ENCODE data around the gene DAB2. TPM values are rescaled to one million over a fixed set of nuclear protein-coding genes. Genes with fewer than 3 reads are reported as not detected.

Gene DAB2
- total and polyA plus RNA-seq, 8 donors, result 3.1 to 74.4 (median 35.7) TPM

- no peaks in the 10 kb centered on the region for H3K9me3 ChIP-seq
- no peak for DNase-seq
- no peaks in the 10 kb centered on the region for H3K27me3 ChIP-seq
- intact Hi-C loops (cut with DNase I; ENCODE audit: low total_unique reads), result no loop called here
- 79 to 90% (median 88%) methylated on average over 3 of the region's 3 CpGs for WGBS, 5 donors
- TF ChIP-seq CTCF (IDR thresholded peaks at IDR 0.05) (no peak), POLR2A (IDR thresholded peaks at IDR 0.05) (no peak), EP300 (IDR thresholded peaks at IDR 0.05) (no peak), POLR2AphosphoS5 (IDR thresholded peaks at IDR 0.05) (no peak)
- no peak overlapping the region for H3K27ac ChIP-seq
- H3K4me3 ChIP-seq, result no peak overlapping the region
- H3K36me3 ChIP-seq, result no peaks in the 10 kb centered on the region
- peaks cover 0 to 4% (median 0%) of the 10 kb centered on the region in 4 donors for H3K4me1 ChIP-seq
These were observed 14.9 kb upstream of the DAB2 start for GRCh38 chr5:39439582-39440162.

- intact Hi-C loops (cut with DNase I; ENCODE audit: low total_unique reads), result no loop called here
- peak in 1 of 2 donors; percentile 46 for DNase-seq
- Histone ChIP-seq H3K4me1 (no peaks in the 10 kb centered on the region), H3K27me3 (no peaks in the 10 kb centered on the region), H3K27ac (no peak overlapping the region), H3K4me3 (no peak overlapping the region), H3K36me3 (no peaks in the 10 kb centered on the region), H3K9me3 (no peaks in the 10 kb centered on the region)
- WGBS, 5 donors, result 0 to 20% (median 16%) methylated on average over 1 of the region's 1 CpG
- TF ChIP-seq POLR2A (IDR thresholded peaks at IDR 0.05) (no peak), POLR2AphosphoS5 (IDR thresholded peaks at IDR 0.05) (no peak)
These were observed 12.7 kb upstream of the DAB2 start for GRCh38 chr5:39437467-39437866.

DNA sequence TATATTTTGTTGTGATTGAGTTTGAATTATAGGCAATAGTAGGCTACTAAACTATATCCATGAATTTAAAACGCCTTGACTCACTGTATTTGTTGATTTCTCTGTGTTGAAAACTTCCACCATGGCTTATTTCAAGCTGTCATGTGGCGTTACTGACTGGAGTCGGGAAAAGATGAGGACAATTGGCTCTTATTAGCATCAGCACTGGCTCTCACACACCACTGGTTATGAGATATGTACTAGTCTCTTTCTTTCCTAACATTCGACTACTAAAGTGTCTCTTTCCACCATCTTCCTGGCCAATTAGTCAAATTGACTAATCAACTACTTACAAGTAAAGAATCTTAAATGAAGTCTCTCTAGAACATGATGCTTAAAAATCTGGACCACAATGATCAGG is 9.1 kb upstream of the DAB2 start:
- Histone ChIP-seq H3K36me3 (no peaks in the 10 kb centered on the region), H3K27me3 (no peaks in the 10 kb centered on the region), H3K4me1 (no peaks in the 10 kb centered on the region), H3K9me3 (no peaks in the 10 kb centered on the region), H3K4me3 (no peak overlapping the region), H3K27ac (no peak overlapping the region)
- WGBS, 5 donors, result 38 to 85% (median 67%) methylated on average over 4 of the region's 4 CpGs
- intact Hi-C loops (cut with DNase I; ENCODE audit: low total_unique reads), result no loop called here
- no peak for DNase-seq
- TF ChIP-seq CTCF (IDR thresholded peaks at IDR 0.05) (no peak), POLR2A (IDR thresholded peaks at IDR 0.05) (no peak), EP300 (IDR thresholded peaks at IDR 0.05) (no peak), POLR2AphosphoS5 (IDR thresholded peaks at IDR 0.05) (no peak)

DNA sequence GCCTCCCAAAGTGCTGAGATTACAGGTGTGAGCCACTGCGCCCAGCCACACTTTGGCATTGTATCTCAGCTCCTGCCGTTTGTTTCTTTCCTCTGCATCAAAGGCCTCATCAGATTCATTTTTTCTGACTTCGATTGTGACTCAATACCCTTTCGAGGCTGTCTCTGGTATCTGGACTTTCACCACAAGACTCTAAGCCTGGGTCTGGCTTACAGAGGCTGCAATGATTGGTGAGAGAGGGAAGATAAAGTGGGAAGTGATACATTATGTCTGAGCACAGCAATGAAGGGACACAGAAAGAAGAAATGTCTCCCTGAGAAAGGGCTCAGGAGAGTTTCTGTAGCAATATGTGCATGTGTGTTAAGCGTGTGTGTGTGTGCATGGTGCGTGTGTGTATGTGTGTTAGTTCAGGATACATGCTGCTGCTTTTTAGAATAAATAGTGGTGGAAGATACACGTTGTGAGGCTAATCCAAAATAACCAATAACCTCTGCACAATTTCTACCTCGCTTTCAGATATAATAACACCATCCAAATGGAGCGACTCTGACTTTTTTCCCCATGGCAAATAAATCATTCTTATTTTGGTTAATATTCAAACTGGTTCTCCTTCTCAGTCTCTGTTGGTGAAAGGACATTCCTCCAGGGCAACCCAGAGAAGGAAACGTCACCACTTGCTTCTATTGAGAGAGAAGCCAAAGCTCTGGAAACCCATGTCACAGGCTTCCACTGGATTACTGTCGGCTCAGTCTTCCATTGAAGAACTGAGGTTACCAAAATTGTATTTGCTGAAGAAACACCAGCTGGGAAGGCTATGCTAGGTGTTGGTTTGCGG is 8.1 kb upstream of the DAB2 start:
- 44 to 75% (median 61%) methylated on average over 12 of the region's 12 CpGs for WGBS, 5 donors
- Histone ChIP-seq H3K27ac (no peak overlapping the region), H3K36me3 (no peaks in the 10 kb centered on the region)

More for the DNA sequence above, 8.1 kb upstream of the DAB2 start:
- H3K4me1 ChIP-seq, result no peaks in the 10 kb centered on the region
- TF ChIP-seq CTCF (IDR thresholded peaks at IDR 0.05) (no peak), EP300 (IDR thresholded peaks at IDR 0.05) (no peak), POLR2A (IDR thresholded peaks at IDR 0.05) (no peak), POLR2AphosphoS5 (IDR thresholded peaks at IDR 0.05) (no peak)
- H3K4me3 ChIP-seq, result no peak overlapping the region
- no peaks in the 10 kb centered on the region for H3K9me3 ChIP-seq
- intact Hi-C loops (cut with DNase I; ENCODE audit: low total_unique reads), result no loop called here
- no peaks in the 10 kb centered on the region for H3K27me3 ChIP-seq
- peak in 1 of 2 donors; percentile 57 for DNase-seq
